ENCODE measurements around the gene DLX1. TPM values are rescaled to one million over a fixed set of nuclear protein-coding genes. Genes with fewer than 3 reads are reported as not detected.

Gene DLX1
- total RNA-seq, 1 experiment from 2014 or later, result 2.0 TPM

GRCh38 chr2:172082105-172082943 lies 3.0 kb upstream of the DLX1 start:
- Histone ChIP-seq H3K36me3 (ENCODE audit: control insufficient read depth in 1 of 2, insufficient read depth in 2 of 2, low read length in 2 of 2) (no peaks in the 10 kb centered on the region), H3K9me3 (ENCODE audit: control insufficient read depth in 1 of 2, insufficient read depth in 1 of 2, low read depth in 1 of 2, low read length in 2 of 2) (no peaks in the 10 kb centered on the region), H3K27ac (ENCODE audit: low read depth, low read length) (no peak overlapping the region), H3K27me3 (ENCODE audit: insufficient read depth, low read length) (no peaks in the 10 kb centered on the region), H4K20me1 (ENCODE audit: insufficient read depth) (no peaks in the 10 kb centered on the region), H3K4me3 (replicated peaks in 1 of 2; ENCODE audit: low read depth in 1 of 2, low read length in 2 of 2) (no peak overlapping the region), H3K79me2 (ENCODE audit: insufficient read depth, low read length) (no peaks in the 10 kb centered on the region), H2AFZ (ENCODE audit: low read depth, low read length, poor library complexity, severe bottlenecking) (no peak overlapping the region), H3K4me1 (ENCODE audit: control insufficient read depth in 1 of 2, insufficient read depth in 2 of 2, low read length in 2 of 2) (peaks cover 0 to 17% of the 10 kb centered on the region in 2 experiments; a peak in 1 of 4 replicates), H3K4me2 (ENCODE audit: low read length) (no peak overlapping the region), H3K9ac (ENCODE audit: low read length) (no peak overlapping the region), H3K9me2 (ENCODE audit: insufficient read depth) (no peaks in the 10 kb centered on the region)
- DNase-seq (ENCODE audit: low read depth, low spot score) (no peak), ATAC-seq (no peak)
- no peak for TF ChIP-seq CBX3 (IDR thresholded peaks at IDR 0.05; ENCODE audit: low read depth)
- no peak for TF ChIP-seq ZFX (IDR thresholded peaks at IDR 0.05)
- TF ChIP-seq SP1 (IDR thresholded peaks at IDR 0.05; ENCODE audit: low read depth), result no peak
- no peak for TF ChIP-seq ZNF274 (IDR thresholded peaks at IDR 0.05; ENCODE audit: low read depth, low read length)
- no peak for TF ChIP-seq EGR1 (IDR thresholded peaks at IDR 0.05; ENCODE audit: low read depth)
- no peak for TF ChIP-seq JUND (IDR thresholded peaks at IDR 0.05)
- TF ChIP-seq SIN3A (IDR thresholded peaks at IDR 0.05; ENCODE audit: low read depth), result no peak
- TF ChIP-seq MAX (IDR thresholded peaks at IDR 0.05), result no peak
- intact Hi-C loops (cut with micrococcal nuclease), result no loop called here
- POLR2A ChIA-PET, result interaction anchor here (1.2 kb wide), 1 partner anchor 21 kb away, joined by 3 read pairs; no protein-coding TSS in a partner anchor
- RAD21 ChIA-PET (ENCODE audit: low non-redundant PET in 1 of 2, low total read pairs in 2 of 2, uncharacterized antibody in 2 of 2, unreplicated experiment in 2 of 2), result no interaction called here
- CTCF ChIA-PET, result no interaction called here
- no TSS peak for BruUV-seq (replicated peaks)

- H3K9ac ChIP-seq (ENCODE audit: low read length), result no peak overlapping the region
- no peaks in the 10 kb centered on the region for H4K20me1 ChIP-seq (ENCODE audit: insufficient read depth)
- H3K9me3 ChIP-seq (ENCODE audit: control insufficient read depth in 1 of 2, insufficient read depth in 1 of 2, low read depth in 1 of 2, low read length in 2 of 2), result no peaks in the 10 kb centered on the region
- CTCF ChIA-PET, result no interaction called here
- no TSS peak for BruUV-seq (replicated peaks)
- DNase-seq (ENCODE audit: low read depth, low spot score), result no peak
- POLR2A ChIA-PET, result no interaction called here
- no peak overlapping the region for H3K27ac ChIP-seq (ENCODE audit: low read depth, low read length)
- no peak overlapping the region for H2AFZ ChIP-seq (ENCODE audit: low read depth, low read length, poor library complexity, severe bottlenecking)
- peaks cover 0 to 17% of the 10 kb centered on the region in 2 experiments; a peak in 1 of 4 replicates for H3K4me1 ChIP-seq (ENCODE audit: control insufficient read depth in 1 of 2, insufficient read depth in 2 of 2, low read length in 2 of 2)
- no peak overlapping the region for H3K4me2 ChIP-seq (ENCODE audit: low read length)
- H3K9me2 ChIP-seq (ENCODE audit: insufficient read depth), result no peaks in the 10 kb centered on the region
- no peak overlapping the region for H3K4me3 ChIP-seq (replicated peaks in 1 of 2; ENCODE audit: low read depth in 1 of 2, low read length in 2 of 2)
- H3K79me2 ChIP-seq (ENCODE audit: insufficient read depth, low read length), result no peaks in the 10 kb centered on the region
- no peaks in the 10 kb centered on the region for H3K36me3 ChIP-seq (ENCODE audit: control insufficient read depth in 1 of 2, insufficient read depth in 2 of 2, low read length in 2 of 2)
- no peaks in the 10 kb centered on the region for H3K27me3 ChIP-seq (ENCODE audit: insufficient read depth, low read length)
- no peak for ATAC-seq
- RAD21 ChIA-PET (ENCODE audit: low non-redundant PET in 1 of 2, low total read pairs in 2 of 2, uncharacterized antibody in 2 of 2, unreplicated experiment in 2 of 2), result no interaction called here
- intact Hi-C loops (cut with micrococcal nuclease), result no loop called here
- TF ChIP-seq SIN3A (IDR thresholded peaks at IDR 0.05; ENCODE audit: low read depth) (no peak), TCF7L2 (IDR thresholded peaks at IDR 0.05; ENCODE audit: borderline replicate concordance, extremely low read depth, insufficient read depth, insufficient read length) (no peak), REST (IDR thresholded peaks at IDR 0.05; ENCODE audit: low read depth) (no peak), EZH2 (IDR thresholded peaks at IDR 0.05) (no peak), ZBTB33 (IDR thresholded peaks at IDR 0.05; ENCODE audit: extremely low read depth, insufficient replicate concordance, low read length) (no peak), POLR2AphosphoS5 (IDR thresholded peaks at IDR 0.05; ENCODE audit: low read depth, low read length) (no peak), EGR1 (IDR thresholded peaks at IDR 0.05; ENCODE audit: low read depth) (no peak)
Measured at GRCh38 chr2:172082944-172083627, 2.2 kb upstream of the DLX1 start.
